SK-N-SH treated with all-trans-retinoic acid at 6 μM for 48 hours (cell line): ENCODE data around the gene PTPRG.

Source experiments
- ATAC-seq: fragments of 200-7000 bp; cut with Tn5 transposase; 3 replicates; pipeline ENCODE4 v1.9.1; 2020; ENCODE audit warnings: mild to moderate bottlenecking, moderate library complexity
- ARNTL ChIP-seq: fragments of 450-650 bp; formaldehyde crosslinking; IDR thresholded peaks from 2 replicates; pipeline ENCODE4 v1.5.0; 2020; ENCODE audit warnings: low read depth, mild to moderate bottlenecking, moderate library complexity, borderline replicate concordance
- BACH2 ChIP-seq: fragments of 250-450 bp; sonication (Bioruptor Pico); IDR thresholded peaks from 2 replicates; pipeline ENCODE4 v1.9.0; 2021; ENCODE audit warnings: mild to moderate bottlenecking, borderline replicate concordance
- CSDC2 ChIP-seq: fragments of 250-450 bp; sonication (Bioruptor Pico); IDR thresholded peaks from 2 replicates; pipeline ENCODE4 v1.5.0; 2020; ENCODE audit warnings: mild to moderate bottlenecking, moderate library complexity
- CSRNP3 ChIP-seq: fragments of 250-450 bp; sonication (Bioruptor Pico); IDR thresholded peaks from 2 replicates; pipeline ENCODE4 v1.5.1; 2021; ENCODE audit warnings: mild to moderate bottlenecking, moderate library complexity
- ESRRG ChIP-seq: fragments of 250-450 bp; sonication (Bioruptor Pico); IDR thresholded peaks from 2 replicates; pipeline ENCODE4 v1.6.1; 2021; ENCODE audit warnings: mild to moderate bottlenecking
- GLIS3 ChIP-seq: fragments of 250-450 bp; sonication (Bioruptor Pico); IDR thresholded peaks from 2 replicates; pipeline ENCODE4 v1.5.0; 2020; ENCODE audit warnings: mild to moderate bottlenecking, moderate library complexity
- OSR1 ChIP-seq: fragments of 250-450 bp; sonication (Bioruptor Pico); IDR thresholded peaks from 2 replicates; pipeline ENCODE4 v1.8.0; 2022; ENCODE audit warnings: moderate library complexity, mild to moderate bottlenecking, inconsistent platforms
- PATZ1 ChIP-seq: fragments of 250-450 bp; sonication (Bioruptor Pico); IDR thresholded peaks from 2 replicates; pipeline ENCODE4 v1.8.0; 2020; ENCODE audit warnings: mild to moderate bottlenecking, moderate library complexity, borderline replicate concordance
- POU6F1 ChIP-seq: fragments of 250-450 bp; sonication (Bioruptor Pico); IDR thresholded peaks from 2 replicates; pipeline ENCODE4 v1.8.0; 2021; ENCODE audit warnings: low read depth, mild to moderate bottlenecking, moderate library complexity, borderline replicate concordance
- PPARA ChIP-seq: fragments of 250-450 bp; sonication (Bioruptor Pico); IDR thresholded peaks from 2 replicates; pipeline ENCODE4 v1.5.0; 2020; ENCODE audit warnings: mild to moderate bottlenecking, borderline replicate concordance
- RARB ChIP-seq: fragments of 250-450 bp; sonication (Bioruptor Pico); IDR thresholded peaks from 2 replicates; pipeline ENCODE4 v1.8.0; 2021; ENCODE audit warnings: mild to moderate bottlenecking, moderate library complexity
- SNAI2 ChIP-seq: fragments of 250-450 bp; sonication (Bioruptor Pico); IDR thresholded peaks from 2 replicates; pipeline ENCODE4 v1.5.0; 2020; ENCODE audit warnings: mild to moderate bottlenecking, moderate library complexity
- TOX ChIP-seq: fragments of 250-450 bp; sonication (Bioruptor Pico); IDR thresholded peaks from 2 replicates; pipeline ENCODE4 v1.8.0; 2021; ENCODE audit warnings: mild to moderate bottlenecking, moderate library complexity, borderline replicate concordance
- ZC3H10 ChIP-seq: fragments of 250-450 bp; sonication (Bioruptor Pico); IDR thresholded peaks from 2 replicates; pipeline ENCODE4 v1.5.1; 2021; ENCODE audit warnings: mild to moderate bottlenecking, moderate library complexity
- ZFP3 ChIP-seq: fragments of 250-450 bp; sonication (Bioruptor Pico); IDR thresholded peaks from 2 replicates; pipeline ENCODE4 v1.5.0; 2020; ENCODE audit warnings: mild to moderate bottlenecking, moderate library complexity
- ZFP30 ChIP-seq: fragments of 450-650 bp; formaldehyde crosslinking; IDR thresholded peaks from 2 replicates; pipeline ENCODE4 v1.5.0; 2022; ENCODE audit warnings: mild to moderate bottlenecking, moderate library complexity
- ZNF70 ChIP-seq: fragments of 450-650 bp; formaldehyde crosslinking; IDR thresholded peaks from 2 replicates; pipeline ENCODE4 v1.5.0; 2020; ENCODE audit warnings: mild to moderate bottlenecking, moderate library complexity
- ZNF8 ChIP-seq: fragments of 450-650 bp; formaldehyde crosslinking; IDR thresholded peaks from 2 replicates; pipeline ENCODE4 v1.5.0; 2020; ENCODE audit warnings: mild to moderate bottlenecking, moderate library complexity
- TF ChIP-seq, protein P1 (sequence below): fragments of 250-450 bp; sonication (Bioruptor Pico); IDR thresholded peaks from 2 replicates; pipeline ENCODE4 v1.5.1; 2020; ENCODE audit warnings: low read depth, mild to moderate bottlenecking, moderate library complexity
- TF ChIP-seq, protein P2 (sequence below): fragments of 250-450 bp; sonication (Bioruptor Pico); IDR thresholded peaks from 2 replicates; pipeline ENCODE4 v1.5.0; 2020; ENCODE audit warnings: mild to moderate bottlenecking, moderate library complexity

The PTPRG gene

GRCh38 chr3:62007036-62007435, 445.7 kb downstream of the PTPRG start:
- ATAC-seq = no peak
- TF ChIP-seq CSRNP3 (CRISPR knock-in tag) (no peak), PPARA (CRISPR knock-in tag) (no peak), POU6F1 (CRISPR knock-in tag) (no peak), SNAI2 (CRISPR knock-in tag) (no peak), ZNF8 (no peak), ZC3H10 (CRISPR knock-in tag) (no peak), GLIS3 (CRISPR knock-in tag) (no peak), ESRRG (CRISPR knock-in tag) (no peak), CSDC2 (CRISPR knock-in tag) (no peak), ARNTL (CRISPR knock-in tag) (no peak)
- TF ChIP-seq, protein P1, sequence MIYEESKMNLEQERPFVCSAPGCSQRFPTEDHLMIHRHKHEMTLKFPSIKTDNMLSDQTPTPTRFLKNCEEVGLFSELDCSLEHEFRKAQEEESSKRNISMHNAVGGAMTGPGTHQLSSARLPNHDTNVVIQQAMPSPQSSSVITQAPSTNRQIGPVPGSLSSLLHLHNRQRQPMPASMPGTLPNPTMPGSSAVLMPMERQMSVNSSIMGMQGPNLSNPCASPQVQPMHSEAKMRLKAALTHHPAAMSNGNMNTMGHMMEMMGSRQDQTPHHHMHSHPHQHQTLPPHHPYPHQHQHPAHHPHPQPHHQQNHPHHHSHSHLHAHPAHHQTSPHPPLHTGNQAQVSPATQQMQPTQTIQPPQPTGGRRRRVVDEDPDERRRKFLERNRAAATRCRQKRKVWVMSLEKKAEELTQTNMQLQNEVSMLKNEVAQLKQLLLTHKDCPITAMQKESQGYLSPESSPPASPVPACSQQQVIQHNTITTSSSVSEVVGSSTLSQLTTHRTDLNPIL = no peak

GRCh38 chr3:62010989-62011388, 449.6 kb downstream of the PTPRG start:
- no peak for ATAC-seq
- no peak for TF ChIP-seq ZFP3
- TF ChIP-seq CSDC2 (CRISPR knock-in tag) = no peak
- no peak for TF ChIP-seq GLIS3 (CRISPR knock-in tag)
- TF ChIP-seq ZFP30 (CRISPR knock-in tag) = no peak
- no peak for TF ChIP-seq POU6F1 (CRISPR knock-in tag)
- TF ChIP-seq, all 23 proteins: peak for 0

DNA sequence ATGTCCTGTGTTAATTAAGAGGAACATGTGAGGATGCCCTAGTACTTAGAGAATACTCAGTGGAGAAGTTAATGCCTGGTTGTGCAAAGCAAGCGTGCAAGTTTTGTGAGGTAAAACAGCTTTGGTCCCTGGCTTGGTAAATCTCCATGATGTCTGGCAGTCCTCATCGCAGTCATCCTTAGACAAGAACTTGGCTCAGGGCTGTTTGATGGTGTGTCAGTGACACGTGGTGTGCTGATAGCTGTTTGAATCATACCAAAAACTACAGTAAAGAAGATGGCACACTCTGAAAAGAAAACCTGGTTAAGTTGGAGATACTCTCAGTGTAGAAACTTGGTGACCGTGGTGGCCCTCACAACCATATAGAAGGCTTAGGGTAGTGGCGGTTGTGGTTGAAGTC, 450.3 kb downstream of the PTPRG start:
- ATAC-seq = no peak
- TF ChIP-seq, protein P1 = no peak
- TF ChIP-seq BACH2 (no peak), ESRRG (CRISPR knock-in tag) (no peak), RARB (CRISPR knock-in tag) (no peak), PATZ1 (no peak), ZNF70 (no peak), POU6F1 (CRISPR knock-in tag) (no peak), ZC3H10 (CRISPR knock-in tag) (no peak), ZFP3 (no peak), GLIS3 (CRISPR knock-in tag) (no peak), OSR1 (CRISPR knock-in tag) (no peak), ZNF8 (no peak), TOX (CRISPR knock-in tag) (no peak), SNAI2 (CRISPR knock-in tag) (no peak), CSDC2 (CRISPR knock-in tag) (no peak), PPARA (CRISPR knock-in tag) (no peak), CSRNP3 (CRISPR knock-in tag) (no peak)
- TF ChIP-seq, protein P2, sequence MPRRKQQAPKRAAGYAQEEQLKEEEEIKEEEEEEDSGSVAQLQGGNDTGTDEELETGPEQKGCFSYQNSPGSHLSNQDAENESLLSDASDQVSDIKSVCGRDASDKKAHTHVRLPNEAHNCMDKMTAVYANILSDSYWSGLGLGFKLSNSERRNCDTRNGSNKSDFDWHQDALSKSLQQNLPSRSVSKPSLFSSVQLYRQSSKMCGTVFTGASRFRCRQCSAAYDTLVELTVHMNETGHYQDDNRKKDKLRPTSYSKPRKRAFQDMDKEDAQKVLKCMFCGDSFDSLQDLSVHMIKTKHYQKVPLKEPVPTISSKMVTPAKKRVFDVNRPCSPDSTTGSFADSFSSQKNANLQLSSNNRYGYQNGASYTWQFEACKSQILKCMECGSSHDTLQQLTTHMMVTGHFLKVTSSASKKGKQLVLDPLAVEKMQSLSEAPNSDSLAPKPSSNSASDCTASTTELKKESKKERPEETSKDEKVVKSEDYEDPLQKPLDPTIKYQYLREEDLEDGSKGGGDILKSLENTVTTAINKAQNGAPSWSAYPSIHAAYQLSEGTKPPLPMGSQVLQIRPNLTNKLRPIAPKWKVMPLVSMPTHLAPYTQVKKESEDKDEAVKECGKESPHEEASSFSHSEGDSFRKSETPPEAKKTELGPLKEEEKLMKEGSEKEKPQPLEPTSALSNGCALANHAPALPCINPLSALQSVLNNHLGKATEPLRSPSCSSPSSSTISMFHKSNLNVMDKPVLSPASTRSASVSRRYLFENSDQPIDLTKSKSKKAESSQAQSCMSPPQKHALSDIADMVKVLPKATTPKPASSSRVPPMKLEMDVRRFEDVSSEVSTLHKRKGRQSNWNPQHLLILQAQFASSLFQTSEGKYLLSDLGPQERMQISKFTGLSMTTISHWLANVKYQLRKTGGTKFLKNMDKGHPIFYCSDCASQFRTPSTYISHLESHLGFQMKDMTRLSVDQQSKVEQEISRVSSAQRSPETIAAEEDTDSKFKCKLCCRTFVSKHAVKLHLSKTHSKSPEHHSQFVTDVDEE (CRISPR knock-in tag) = no peak
